NAMALWA (cell line): Measurements from ENCODE around the gene DRAXIN.

ENCODE experiments used
- DNase-seq: peaks from one replicate; pipeline ENCODE4 v3.0.0-alpha.2; 2015; ENCODE audit warnings: low spot score

The DRAXIN gene

GRCh38 chr1:11657654-11658053 is 33.9 kb upstream of the DRAXIN start:
- no peak for DNase-seq

- DNase-seq, result no peak
These were observed 33.0 kb upstream of the DRAXIN start for GRCh38 chr1:11658542-11658941.

- DNase-seq, result no peak
These were observed 31.8 kb upstream of the DRAXIN start for GRCh38 chr1:11659748-11660147.

- no peak for DNase-seq
These were observed 30.4 kb upstream of the DRAXIN start for GRCh38 chr1:11661103-11661502.

GRCh38 chr1:11664336-11665065 is 27.0 kb upstream of the DRAXIN start:
- DNase-seq, result no peak

- no peak for DNase-seq
These were observed 23.0 kb upstream of the DRAXIN start for GRCh38 chr1:11668516-11668915.

- DNase-seq, result no peak
These were observed 20.8 kb upstream of the DRAXIN start for GRCh38 chr1:11670747-11671146.

GRCh38 chr1:11671205-11671543 is 20.3 kb upstream of the DRAXIN start:
- no peak for DNase-seq

GRCh38 chr1:11671544-11672286 is 19.8 kb upstream of the DRAXIN start:
- no peak for DNase-seq

- no peak for DNase-seq
These were observed 18.3 kb upstream of the DRAXIN start for GRCh38 chr1:11673089-11673769.

- no peak for DNase-seq
These were observed 17.0 kb upstream of the DRAXIN start for GRCh38 chr1:11674488-11674887.

GRCh38 chr1:11675325-11675724 is 16.2 kb upstream of the DRAXIN start:
- no peak for DNase-seq

- DNase-seq, result no peak
These were observed 15.0 kb upstream of the DRAXIN start for GRCh38 chr1:11676386-11677103.

- DNase-seq, result no peak
These were observed 13.1 kb upstream of the DRAXIN start for GRCh38 chr1:11678442-11678841.

GRCh38 chr1:11680270-11681070 is 11.0 kb upstream of the DRAXIN start:
- no peak for DNase-seq

- DNase-seq, result peak; percentile 96
These were observed 10.3 kb upstream of the DRAXIN start, which contains the start of gene MAD2L2 for GRCh38 chr1:11681071-11681771. MAD2L2 (minus strand) TSS chr1:11681148; CDS start chr1:11680601, 547 bp downstream.

GRCh38 chr1:11682287-11682771 is 9.2 kb upstream of the DRAXIN start:
- no peak for DNase-seq

- no peak for DNase-seq
These were observed 8.7 kb upstream of the DRAXIN start for GRCh38 chr1:11682799-11683198.

GRCh38 chr1:11684070-11684469 is 7.4 kb upstream of the DRAXIN start:
- no peak for DNase-seq

GRCh38 chr1:11685210-11685752 is 6.2 kb upstream of the DRAXIN start:
- no peak for DNase-seq
